GM18909 (cell line): Measurements from ENCODE around the gene DBP.
"Not testable (repeated sequence)": the region's sequence is repeated elsewhere in the genome, so short reads cannot be mapped to it uniquely, and the experiment has no call there.

ENCODE experiments used
- ATAC-seq: cut with Tn5 transposase; IDR thresholded peaks from one replicate; pipeline ENCODE4 v1.9.1; 2021; ENCODE audit warnings: mild to moderate bottlenecking; ENCODE audit not compliant: unreplicated experiment, poor library complexity

The DBP gene

DNA sequence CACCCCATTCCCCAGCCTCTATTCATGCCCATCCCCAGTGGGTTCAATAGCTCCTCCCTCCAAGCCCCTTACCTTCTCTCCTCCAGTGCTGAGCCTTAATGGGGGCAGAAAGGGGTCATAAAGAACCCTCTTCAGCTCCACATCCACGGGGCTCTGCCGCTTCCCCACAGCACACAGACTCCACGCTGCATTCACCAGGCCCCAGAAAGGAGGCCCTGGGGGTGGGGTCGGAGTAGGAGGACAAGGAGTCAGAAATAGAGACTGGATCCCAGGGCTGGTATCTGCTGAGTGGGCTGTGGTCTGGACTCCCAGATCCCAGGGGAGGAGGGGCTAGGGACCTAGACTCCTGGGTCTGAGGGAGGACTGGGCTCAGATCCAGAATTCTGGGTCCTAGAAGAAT lies 7.2 kb upstream of the DBP start:
- ATAC-seq: no peak

DNA sequence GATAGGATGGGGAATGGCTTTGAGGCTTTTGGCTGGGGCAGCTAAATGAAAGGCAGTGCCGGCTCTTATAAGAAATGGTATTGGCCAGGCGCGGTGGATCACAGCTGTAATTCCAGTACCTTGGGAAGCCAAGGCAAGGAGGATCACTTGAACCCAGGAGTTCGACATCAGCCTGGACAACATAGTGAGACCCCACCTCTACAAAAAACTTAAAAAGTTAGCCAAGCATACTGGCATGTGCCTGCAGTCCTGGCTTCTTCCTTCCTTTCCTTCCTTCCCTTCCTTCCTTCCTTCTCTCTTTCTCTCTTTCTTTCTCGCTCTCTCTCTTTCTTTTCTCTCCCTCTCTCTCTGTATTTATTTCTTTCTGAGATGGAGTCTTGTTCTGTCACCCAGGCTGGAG lies 5.7 kb upstream of the DBP start:
- ATAC-seq: no peak

GRCh38 chr19:48641850-48642249 lies 4.7 kb upstream of the DBP start:
- no peak for ATAC-seq

DNA sequence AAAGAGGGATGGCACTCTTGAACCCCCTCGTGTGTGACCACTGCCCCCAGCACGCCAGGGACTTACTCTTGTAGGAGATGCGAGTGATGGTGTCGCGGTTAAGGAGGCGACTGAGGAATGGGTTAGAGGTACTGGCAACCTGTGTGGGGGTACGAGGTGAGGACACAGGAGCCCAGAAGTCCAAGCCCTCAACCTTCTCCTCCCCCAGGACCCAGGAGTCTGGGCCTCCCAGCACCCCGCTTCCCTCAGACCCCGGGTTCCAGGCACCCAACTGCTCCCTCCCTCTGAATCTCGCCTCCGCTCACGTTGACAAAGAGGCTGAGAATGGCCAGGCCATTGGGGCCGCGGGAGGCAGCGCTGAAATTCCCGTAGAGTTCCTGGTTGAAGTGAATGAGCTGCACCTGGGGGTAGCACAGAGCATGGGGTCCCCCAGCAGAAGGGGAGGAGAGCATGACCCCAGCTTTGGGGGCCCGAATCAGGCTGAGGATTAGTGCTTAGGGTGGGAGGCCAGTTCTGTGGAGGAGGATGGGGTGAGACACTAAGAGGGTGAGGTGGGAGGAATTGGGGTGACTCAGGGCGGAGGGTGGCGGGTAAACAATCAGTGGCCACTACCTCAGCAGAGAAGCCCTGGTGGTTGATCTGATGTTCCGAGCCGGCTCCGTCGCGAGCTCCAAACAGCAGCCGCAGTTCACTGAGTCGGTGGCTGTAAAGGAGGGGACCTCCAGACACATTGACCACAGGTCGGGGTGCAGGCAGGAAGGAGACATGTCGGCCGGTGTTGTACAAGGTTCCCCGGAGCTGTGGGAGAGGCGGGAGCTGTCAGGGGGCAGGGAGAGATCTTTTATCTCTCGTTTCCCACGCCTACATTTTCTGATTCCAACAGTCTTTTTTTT lies 2.5 kb upstream of the DBP start:
- ATAC-seq: no peak

- ATAC-seq: no peak
Observed at GRCh38 chr19:48638831-48639381, 1.7 kb upstream of the DBP start.

DNA sequence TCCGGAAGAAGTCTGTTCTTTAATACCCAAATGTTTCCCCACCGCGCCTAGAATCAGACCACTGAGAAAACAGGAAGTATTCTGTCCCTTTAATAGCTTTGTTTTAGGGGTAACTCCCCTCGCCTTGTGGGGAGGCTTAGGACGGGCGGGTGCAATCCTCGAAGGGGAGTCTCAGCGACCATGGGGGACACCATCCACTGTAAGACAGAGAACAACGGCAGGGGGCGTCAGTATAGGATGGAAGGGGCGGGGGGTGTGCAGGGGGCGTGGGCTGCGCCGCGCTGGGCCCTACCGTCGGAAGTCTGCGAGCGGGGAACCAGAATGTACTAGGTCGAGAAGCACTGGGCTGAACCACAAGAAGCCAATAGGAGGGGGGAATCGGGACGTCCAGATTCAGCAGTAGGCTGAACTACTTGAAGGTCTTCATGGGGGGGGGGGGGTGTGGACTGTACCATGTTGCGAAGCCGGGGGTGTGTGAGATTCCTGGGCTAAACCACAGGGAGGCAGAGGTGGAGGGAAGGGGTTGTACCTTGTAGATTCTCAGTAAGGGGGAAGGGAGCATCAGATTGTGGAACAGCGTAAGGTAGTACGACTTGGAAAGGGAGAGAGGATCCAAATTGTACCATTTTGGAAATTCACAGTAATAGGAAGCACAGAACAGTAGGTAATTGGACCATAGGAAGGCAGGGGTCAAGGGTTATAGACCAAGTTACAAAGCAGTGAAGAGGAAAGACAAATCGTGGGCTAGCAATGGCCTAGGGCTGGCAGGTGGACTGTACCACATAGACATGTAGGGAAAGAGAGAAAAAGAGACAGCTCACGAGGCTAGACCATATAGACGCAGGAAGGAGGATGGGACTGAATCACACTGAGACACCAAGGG lies 1.0 kb upstream of the DBP start:
- ATAC-seq: peak; percentile 19

GRCh38 chr19:48637449-48637947 lies 319 bp upstream of the DBP start:
- ATAC-seq: peak; percentile 79

DNA sequence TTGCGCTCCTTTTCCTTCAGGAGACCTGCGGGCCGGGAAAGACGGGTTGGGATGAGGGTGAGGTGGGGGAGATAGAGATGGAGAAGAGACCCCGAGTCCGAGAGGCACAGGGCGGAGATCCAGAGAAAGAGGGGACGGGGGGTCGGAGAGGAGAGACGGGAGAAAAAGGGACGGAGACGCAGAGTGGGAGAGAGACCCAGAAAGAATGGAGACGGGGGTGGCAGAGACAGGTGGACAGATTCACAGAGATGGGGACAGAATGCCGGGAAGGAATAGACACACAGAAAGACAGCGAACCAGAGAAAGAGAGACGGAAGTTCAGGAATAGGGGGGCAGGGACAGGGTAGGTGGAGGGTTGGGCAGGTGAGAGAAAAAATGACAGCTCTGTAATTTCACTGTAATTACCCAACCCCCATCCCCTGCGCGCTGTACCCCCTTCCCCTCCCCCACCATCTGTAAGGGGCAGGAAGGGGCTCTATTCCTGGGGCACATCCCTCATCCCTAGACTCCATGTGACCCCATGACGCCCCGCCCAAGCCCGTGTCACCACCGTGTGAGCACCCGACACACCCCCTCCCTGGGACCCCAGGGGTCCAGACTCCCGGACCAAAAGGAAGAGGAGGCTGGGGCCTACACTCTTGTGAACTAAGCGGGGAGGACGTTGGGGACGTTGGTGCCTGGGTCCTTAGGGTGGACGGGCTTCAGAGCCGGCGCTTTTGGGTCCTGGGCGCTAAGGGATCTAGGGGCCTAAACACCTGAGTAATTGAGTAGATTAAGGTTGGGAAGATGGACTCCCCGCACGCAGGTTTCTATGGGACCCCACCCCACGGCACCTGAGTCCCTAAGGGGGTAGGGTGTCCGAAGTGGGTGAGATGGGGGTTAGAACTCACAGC lies 967 bp downstream of the DBP start:
- no peak for ATAC-seq

DNA sequence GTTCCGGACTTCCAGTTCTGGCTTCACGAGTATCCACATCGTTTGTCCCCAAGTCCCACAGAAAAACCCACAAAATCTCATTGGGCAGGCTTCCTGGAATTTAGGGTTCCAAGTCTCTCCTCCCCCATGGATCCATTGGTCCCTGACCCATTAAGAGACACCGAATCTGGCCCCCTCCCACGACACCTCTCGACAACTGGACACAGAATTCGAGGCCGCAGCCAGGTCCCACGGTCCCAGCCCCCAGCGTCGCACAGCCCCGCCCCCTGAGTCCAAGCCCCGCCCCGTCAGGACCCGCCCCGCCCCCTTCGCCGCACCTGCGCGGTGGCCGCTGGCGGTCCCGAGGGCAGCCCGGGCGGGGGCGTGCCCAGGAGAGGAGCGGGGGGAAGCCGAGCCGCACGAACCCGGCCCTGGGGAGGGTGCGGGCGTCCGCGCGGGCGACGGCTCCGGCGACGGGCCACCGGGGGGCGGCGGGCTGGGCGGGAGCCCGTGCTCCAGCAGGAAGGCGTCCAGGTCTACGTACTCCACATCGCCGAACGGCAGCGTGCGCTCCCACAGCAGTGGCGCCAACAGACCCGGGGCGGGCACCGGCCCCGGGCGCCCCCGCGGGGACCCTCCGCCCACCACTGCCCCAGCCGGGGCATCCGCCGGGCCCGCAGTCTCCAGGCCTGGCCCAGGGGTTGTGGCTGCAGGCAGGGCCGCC lies 1.8 kb downstream of the DBP start:
- ATAC-seq: no peak

DNA sequence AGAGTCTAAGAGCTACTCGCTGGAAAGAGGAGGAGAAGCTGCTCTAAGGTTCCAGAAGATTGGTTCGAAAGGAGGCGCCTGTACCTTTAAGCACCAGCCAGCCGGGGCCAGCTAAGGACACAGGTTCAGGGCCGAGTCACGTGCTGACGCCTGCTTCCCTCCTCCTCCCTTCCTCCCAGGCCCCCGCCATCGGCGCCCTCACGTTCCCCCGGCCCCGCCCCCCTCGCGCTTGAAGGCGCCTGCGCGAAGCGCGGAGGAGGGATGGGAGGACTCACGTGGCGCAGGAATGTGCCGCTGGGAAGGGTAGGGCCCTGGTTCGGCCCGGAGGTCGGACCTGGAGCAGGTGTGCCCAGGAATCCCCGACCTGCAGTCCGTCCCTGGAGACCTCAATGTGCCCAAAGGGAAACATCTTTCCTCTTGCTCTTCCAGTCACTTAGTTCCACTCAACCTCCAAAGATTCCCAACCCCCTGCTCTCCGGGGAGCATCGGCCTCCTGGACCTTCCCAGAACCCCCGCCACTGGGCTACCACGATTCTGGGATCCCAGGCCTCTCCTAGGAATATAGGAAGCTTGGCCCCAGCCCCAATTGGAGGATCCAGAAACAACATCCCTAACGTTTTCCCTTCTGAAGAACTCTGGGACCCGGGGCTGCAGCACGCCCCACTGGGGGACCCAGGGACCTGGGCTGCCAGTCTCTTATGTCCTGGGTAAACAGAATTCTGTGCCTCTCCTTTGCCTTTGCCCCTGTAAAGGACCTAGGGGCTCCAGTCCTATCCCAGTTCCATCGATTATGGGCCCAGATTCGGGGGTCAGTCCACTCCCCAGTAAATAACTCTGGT lies 2.5 kb downstream of the DBP start:
- peak; percentile 20 for ATAC-seq

GRCh38 chr19:48634036-48634342 lies 3.2 kb downstream of the DBP start:
- no peak for ATAC-seq

- ATAC-seq: no peak
Observed at GRCh38 chr19:48633148-48634035, 3.8 kb downstream of the DBP start.

DNA sequence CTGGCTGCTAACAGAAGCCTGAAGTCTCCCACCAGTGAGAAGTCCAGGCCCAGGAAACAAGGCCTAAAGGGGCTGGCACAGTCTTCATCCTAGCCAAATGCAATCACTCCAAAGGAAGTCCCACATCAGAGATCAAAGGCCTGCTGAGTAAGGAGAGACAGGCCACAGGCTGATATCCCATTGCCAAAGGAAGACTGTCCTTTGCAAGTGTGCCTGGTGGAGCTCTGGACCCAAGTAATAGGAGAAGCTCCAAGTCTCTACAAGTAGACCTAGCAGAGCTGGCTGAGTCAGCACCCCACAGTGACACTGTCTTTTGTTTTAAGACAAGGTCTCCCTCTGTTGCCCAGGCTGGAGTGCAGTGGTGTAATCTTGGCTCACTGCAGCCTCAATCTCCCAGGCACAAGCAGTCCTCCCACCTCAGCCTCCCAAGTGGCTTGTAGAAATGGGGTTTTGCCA lies 4.5 kb downstream of the DBP start:
- no peak for ATAC-seq

GRCh38 chr19:48632286-48632685 lies 4.9 kb downstream of the DBP start:
- ATAC-seq: not testable (repeated sequence)

DNA sequence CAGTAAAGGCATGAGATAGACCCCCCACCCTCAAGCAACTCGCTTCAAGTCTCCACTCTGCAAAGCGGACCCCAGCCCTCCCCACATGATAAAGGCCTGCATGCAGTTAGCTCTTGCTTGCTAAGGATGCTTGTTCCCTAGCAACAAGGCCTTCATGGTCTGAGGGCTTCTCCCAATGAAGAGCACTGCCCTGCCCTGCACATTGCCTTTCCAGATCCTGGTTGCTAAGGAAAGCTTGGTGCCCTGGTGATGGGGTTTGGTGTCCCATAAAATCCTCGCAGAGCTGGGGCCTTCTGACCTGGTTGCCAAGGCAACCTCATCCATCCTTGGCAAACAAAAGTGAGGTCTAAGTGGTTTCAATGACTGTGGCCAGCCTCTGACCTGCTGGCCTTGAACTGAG lies 6.0 kb downstream of the DBP start:
- no peak for ATAC-seq

GRCh38 chr19:48630296-48631063 lies 6.7 kb downstream of the DBP start:
- no peak for ATAC-seq
